K562 (cell line): Measurements from ENCODE around the gene GSDME. TPM values are rescaled to one million over a fixed set of nuclear protein-coding genes. Genes with fewer than 3 reads are reported as not detected.

ENCODE experiments used
- ATAC-seq: fragments of 200-7000 bp; cut with Tn5 transposase; 3 replicates; pipeline ENCODE4 v1.9.1; 2020; ENCODE audit warnings: moderate library complexity
- BruUV-seq: library from RNA; stranded (reverse); fragments of 400-500 nt; replicated peaks from 2 replicates; lab custom pipeline; 2021; lab: Mats Ljungman, UMichigan
- CTCF ChIA-PET: fragments of 300-600 bp; formaldehyde crosslinking; extraction: SDS; loops from one replicate; lab custom pipeline; 2021; ENCODE audit warnings: low intra/inter-chr PET ratio; lab: Yijun Ruan, JAX
- POLR2A ChIA-PET: fragments of 300-600, 350-650 bp; sonication (Branson Sonifier 250); formaldehyde crosslinking; extraction: SDS; loops from one replicate; lab custom pipeline; 2021; ENCODE audit warnings: antibody characterized with exemption, inconsistent platforms; lab: Yijun Ruan, JAX
- DNase-seq, 4 experiments: peaks; one replicate each; pipeline versions ENCODE4 v3.0.0 to v3.0.0-alpha.2; 2011 to 2018; ENCODE audit warnings: low spot score in 3 of 4, mixed read lengths in 3 of 4; ENCODE audit errors: extremely low read depth in 1 of 4
- FAIRE-seq: peaks from 2 replicates; lab custom pipeline; 2011; peaks lifted over from hg19 to GRCh38; lab: Jason Lieb, UNC
- H2AFZ ChIP-seq: 2 replicates; pipeline ENCODE4 v1.6.0; 2011; ENCODE audit warnings: low read depth, low read length, control low read depth, inconsistent platforms
- H3K27ac ChIP-seq: fragments of 200-600 bp; 3 replicates; pipeline ENCODE4 v1.8.0; 2011; ENCODE audit warnings: low read depth, mild to moderate bottlenecking, control low read depth, inconsistent platforms, low read length, moderate library complexity, mixed read lengths; ENCODE audit errors: extremely low read depth
- H3K27me3 ChIP-seq, 2 experiments: fragments of 300-600 bp in 1 of 2; 2 replicates in 1 of 2; 3 replicates in 1 of 2; pipeline versions ENCODE4 v1.6.0 to v1.8.0; 2011; ENCODE audit warnings: inconsistent platforms in 2 of 2, low read length in 2 of 2, mild to moderate bottlenecking in 1 of 2, mixed read lengths in 1 of 2, moderate library complexity in 1 of 2; ENCODE audit not compliant: control insufficient read depth in 2 of 2, insufficient read depth in 2 of 2
- H3K36me3 ChIP-seq: fragments of 300-600 bp; 3 replicates; pipeline ENCODE4 v1.8.0; 2011; ENCODE audit warnings: mild to moderate bottlenecking, low read length, inconsistent platforms; ENCODE audit not compliant: control insufficient read depth, insufficient read depth
- H3K4me1 ChIP-seq, 2 experiments: fragments of 200-600 bp in 1 of 2; replicated peaks in 1 of 2; 2 replicates in 1 of 2; 3 replicates in 1 of 2; pipeline versions ENCODE4 v1.5.1 to v1.8.0; 2011; ENCODE audit warnings: inconsistent platforms in 2 of 2, low read length in 2 of 2, mild to moderate bottlenecking in 1 of 2, mixed read lengths in 1 of 2, moderate library complexity in 1 of 2; ENCODE audit not compliant: control insufficient read depth in 2 of 2, insufficient read depth in 2 of 2
- H3K4me2 ChIP-seq: 2 replicates; pipeline ENCODE4 v1.6.1; 2011; ENCODE audit warnings: low read length, control low read depth, inconsistent platforms, mixed read lengths; ENCODE audit not compliant: insufficient read depth
- H3K4me3 ChIP-seq: fragments of 200-600 bp; sonication (generic), shearing (Covaris generic); 2 replicates; pipeline ENCODE4 v1.5.1; 2016; ENCODE audit warnings: control low read depth, inconsistent platforms
- H3K79me2 ChIP-seq: fragments of 200-600 bp; 3 replicates; pipeline ENCODE4 v1.8.0; 2011; ENCODE audit warnings: low read length, inconsistent platforms; ENCODE audit not compliant: control insufficient read depth, insufficient read depth
- H3K9ac ChIP-seq, 2 experiments: 2 replicates each; pipeline versions ENCODE4 v1.6.0 to v1.6.1; 2011; ENCODE audit warnings: low read depth in 2 of 2, low read length in 2 of 2, control low read depth in 1 of 2, inconsistent platforms in 1 of 2, mild to moderate bottlenecking in 1 of 2, mixed read lengths in 1 of 2; ENCODE audit not compliant: insufficient read depth in 1 of 2
- H3K9me1 ChIP-seq: one replicate; pipeline ENCODE4 v1.6.0; 2011; ENCODE audit warnings: inconsistent platforms, mild to moderate bottlenecking, low read length, moderate library complexity; ENCODE audit not compliant: control insufficient read depth, insufficient read depth
- H3K9me3 ChIP-seq: replicated peaks from 2 replicates; pipeline ENCODE4 v1.5.1; 2011; ENCODE audit warnings: low read depth, low read length, inconsistent platforms; ENCODE audit not compliant: control insufficient read depth, insufficient read depth
- H4K20me1 ChIP-seq: replicated peaks from 2 replicates; pipeline ENCODE4 v1.6.1; 2011; ENCODE audit warnings: low read length, inconsistent platforms, mixed read lengths; ENCODE audit not compliant: control insufficient read depth, insufficient read depth
- ATF3 ChIP-seq, 2 experiments: fragments of 450-650 bp in 1 of 2; sonication (generic) in 1 of 2; formaldehyde crosslinking in 1 of 2; IDR thresholded peaks in 1 of 2; conservative IDR thresholded peaks in 1 of 2; 2 replicates each; pipeline versions ENCODE4 v1.6.1 to v1.8.1; 2016 to 2023; ENCODE audit warnings: mild to moderate bottlenecking in 2 of 2, moderate library complexity in 2 of 2, inconsistent platforms in 1 of 2, missing genetic modification reagents in 1 of 2
- BRD9 ChIP-seq: fragments of 450-650 bp; IDR thresholded peaks from 2 replicates; pipeline ENCODE4 v1.6.1; 2018; ENCODE audit warnings: low read depth; ENCODE audit not compliant: partially characterized antibody
- KAT2B ChIP-seq: IDR thresholded peaks from one replicate; pipeline ENCODE4 v1.6.1; 2012; ENCODE audit warnings: low read depth, mild to moderate bottlenecking, control low read depth, inconsistent platforms, low read length, moderate library complexity
- KDM2B ChIP-seq: fragments of 250-450 bp; sonication (Bioruptor Pico); IDR thresholded peaks from 2 replicates; pipeline ENCODE4 v1.8.0; 2021; ENCODE audit warnings: mild to moderate bottlenecking, moderate library complexity
- MTA2 ChIP-seq: fragments of 450-650 bp; IDR thresholded peaks from 2 replicates; pipeline ENCODE4 v1.6.1; 2016; ENCODE audit warnings: low read depth
- MTA3 ChIP-seq: fragments of 450-650 bp; formaldehyde crosslinking; IDR thresholded peaks from 2 replicates; pipeline ENCODE4 v1.6.1; 2017; ENCODE audit warnings: mild to moderate bottlenecking, borderline replicate concordance
- NFE2L1 ChIP-seq: fragments of 450-650 bp; IDR thresholded peaks from 2 replicates; pipeline ENCODE4 v1.6.1; 2016; ENCODE audit warnings: missing genetic modification characterization, low read depth, mild to moderate bottlenecking, missing compliant biosample characterization, moderate library complexity, borderline replicate concordance
- NFXL1 ChIP-seq: fragments of 450-650 bp; formaldehyde crosslinking; IDR thresholded peaks from 2 replicates; pipeline ENCODE4 v1.4.0; 2021; ENCODE audit warnings: mild to moderate bottlenecking
- PCBP1 ChIP-seq: fragments of 200-400 bp; formaldehyde crosslinking; IDR thresholded peaks from 2 replicates; pipeline ENCODE4 v1.6.1; 2018; ENCODE audit warnings: mild to moderate bottlenecking, low read depth, low read length; ENCODE audit not compliant: poor library complexity, severe bottlenecking
- PHF20 ChIP-seq: fragments of 450-650 bp; IDR thresholded peaks from 2 replicates; pipeline ENCODE4 v1.6.1; 2018; ENCODE audit not compliant: partially characterized antibody
- RNF2 ChIP-seq: sonication (generic); IDR thresholded peaks from 2 replicates; pipeline ENCODE4 v1.6.1; 2016
- SAFB ChIP-seq: fragments of 200-400 bp; formaldehyde crosslinking; IDR thresholded peaks from 2 replicates; pipeline ENCODE4 v1.6.1; 2017; ENCODE audit warnings: low read depth, low read length, borderline replicate concordance
- SMARCA4 ChIP-seq: fragments of 450-650 bp; IDR thresholded peaks from 2 replicates; pipeline ENCODE4 v1.6.1; 2016
- SNAPC5 ChIP-seq: fragments of 250-450 bp; sonication (Bioruptor Pico); IDR thresholded peaks from 2 replicates; pipeline ENCODE4 v1.8.0; 2021; ENCODE audit warnings: moderate library complexity, mild to moderate bottlenecking, inconsistent platforms
- STAT5A ChIP-seq: IDR thresholded peaks from 2 replicates; pipeline ENCODE4 v1.6.1; 2012; ENCODE audit warnings: low read length, inconsistent platforms, borderline replicate concordance
- TCF3 ChIP-seq: sonication (generic); formaldehyde crosslinking; IDR thresholded peaks from 2 replicates; pipeline ENCODE4 v1.4.0; 2020; ENCODE audit warnings: mild to moderate bottlenecking, missing genetic modification reagents
- ZMIZ1 ChIP-seq, 2 experiments: fragments of 150-350 bp in 1 of 2; IDR thresholded peaks; 2 replicates each; pipeline ENCODE4 v1.6.1; 2012 to 2016; ENCODE audit warnings: low read depth in 2 of 2, low read length in 2 of 2, mild to moderate bottlenecking in 1 of 2, moderate library complexity in 1 of 2
- ZNF445 ChIP-seq: fragments of 250-450 bp; sonication (Bioruptor Pico); IDR thresholded peaks from 2 replicates; pipeline ENCODE4 v1.4.0; 2020; ENCODE audit warnings: low read depth, mild to moderate bottlenecking, moderate library complexity
- WGBS: fragments of 100-300 bp; shearing (Covaris generic); methylation state at CpG from one replicate; pipeline ENCODE4 v1.1.6; 2016; ENCODE audit warnings: low coverage, mixed read lengths; ENCODE audit not compliant: insufficient coverage; ENCODE audit errors: missing lambda C conversion rate; 5-methylcytosine and 5-hydroxymethylcytosine counted together
- in situ Hi-C: fragments of 300-500 bp; cut with MboI; formaldehyde crosslinking; loops from 4 replicates; pipeline ENCODE4 v1.15.0; 2018; ENCODE audit warnings: inconsistent platforms, mixed read lengths
- intact Hi-C: fragments of 100-400 bp; cut with micrococcal nuclease; formaldehyde crosslinking; loops from 2 replicates; pipeline ENCODE4 v1.14.2; 2022
- polyA plus RNA-seq, 8 experiments: library from polyadenylated mRNA; depleted of rRNA in 4 of 8; stranded (reverse) in 5 of 8; unstranded in 3 of 8; fragments of >200 nt; fragmentation: Nextera tagmentation in 2 of 8; fragmentation: Illumina TruSeq in 1 of 8; extraction: Ambion mirVana in 2 of 8; extraction: Trizol in 1 of 8; gene quantifications; 2 replicates each; pipeline versions ENCODE4 v1.2.1 to v1.2.3, GENCODE V29; 2011 to 2014; ENCODE audit warnings: inconsistent platforms in 1 of 8, missing spikeins in 1 of 8
- total RNA-seq, 7 experiments: library from RNA; depleted of rRNA in 6 of 7; stranded (reverse); fragments of >200 nt in 6 of 7; fragmentation: Illumina TruSeq in 2 of 7; extraction: Trizol in 2 of 7; gene quantifications; 2 replicates each; pipeline versions ENCODE4 v1.2.1 to v1.2.3, GENCODE V29; 2011 to 2021; ENCODE audit warnings: low replicate concordance in 1 of 7

The GSDME gene
- total and polyA plus RNA-seq, 9 of the 15 experiments (the other 6 are each of a cell fraction or from before 2014, with no cell fraction given): 0.37 to 1.9 (median 0.62) TPM

- H3K27ac ChIP-seq: no peak overlapping the region
- H3K9me3 ChIP-seq: no peaks in the 10 kb centered on the region; the same call in 1 of the 2 replicates
- 0 out of 2 replicates have a peak, but pooled peaks cover 3% of the 10 kb centered on the region for H4K20me1 ChIP-seq
- peaks cover 5 to 28% of the 10 kb centered on the region in 2 experiments; a peak in 3 of 5 replicates for H3K27me3 ChIP-seq
- H3K4me3 ChIP-seq: no peak overlapping the region
- ChIA-PET POLR2A (interaction anchor here (1.3 kb wide), 1 partner anchor 16 kb away, joined by 4 read pairs; no protein-coding TSS in a partner anchor), CTCF (no interaction called here)
- 29% methylated on average over 13 of the region's 14 CpGs for WGBS
- no peaks in the 10 kb centered on the region for H3K79me2 ChIP-seq
- in situ Hi-C loops: loop anchor here (10.0 kb wide), 1 partner anchor 369 kb away; no protein-coding TSS in a partner anchor
- H3K9ac ChIP-seq: peak overlapping the region in 1 of 2 experiments; percentile 69; a peak in 1 of 4 replicates
- no peaks in the 10 kb centered on the region for H3K9me1 ChIP-seq
- intact Hi-C loops: loop anchor here (10.0 kb wide), 2 partner anchors 69 to 369 kb away; no protein-coding TSS in a partner anchor
- no peak for DNase-seq
- H3K36me3 ChIP-seq: no peaks in the 10 kb centered on the region
- peak overlapping the region; percentile 45; the same call in 1 of the 2 replicates for H3K4me2 ChIP-seq
- FAIRE-seq: no peak
- no peak overlapping the region for H2AFZ ChIP-seq
- no TSS peak for BruUV-seq
- peaks cover 5 to 19% of the 10 kb centered on the region in 2 experiments; a peak in 4 of 5 replicates for H3K4me1 ChIP-seq
- ATAC-seq: no peak; the same call in 1 of the 3 replicates
- TF ChIP-seq SNAPC5 (CRISPR knock-in tag) (no peak), SMARCA4 (peak; percentile 25; the same call in 1 of the 2 replicates), NFE2L1 (no peak), PHF20 (no peak), ATF3 (IDR thresholded peaks at IDR 0.05) (no peak), ATF3 (CRISPR knock-in tag; conservative IDR thresholded peaks at IDR 0.05) (no peak), TCF3 (CRISPR knock-in tag) (peak; percentile 72), KAT2B (no peak), STAT5A (no peak), RNF2 (no peak), MTA2 (peak; percentile 56), BRD9 (no peak), KDM2B (CRISPR knock-in tag) (no peak), PCBP1 (no peak), MTA3 (no peak), NFXL1 (no peak), SAFB (no peak), ZNF445 (CRISPR knock-in tag) (no peak), ZMIZ1 (IDR thresholded peaks at IDR 0.05; ENCODE audit: low read depth in 2 of 2, low read length in 2 of 2) (no peak)
Observed at GRCh38 chr7:24725554-24726241, 31.6 kb downstream of the GSDME start.
